Activated effector memory CD4-positive, alpha-beta T cell treated with anti-CD3 and anti-CD28 coated beads, Interleukin-2, amount 50 U/mL, for 16 hours (primary cell): ENCODE measurements around the gene ZNF512.
"Not testable (repeated sequence)": the region's sequence is repeated elsewhere in the genome, so short reads cannot be mapped to it uniquely, and the experiment has no call there.

Experiments
- DNase-seq: peaks from one replicate; pipeline ENCODE4 v3.0.0-alpha.2; 2020

The ZNF512 gene, protein sequence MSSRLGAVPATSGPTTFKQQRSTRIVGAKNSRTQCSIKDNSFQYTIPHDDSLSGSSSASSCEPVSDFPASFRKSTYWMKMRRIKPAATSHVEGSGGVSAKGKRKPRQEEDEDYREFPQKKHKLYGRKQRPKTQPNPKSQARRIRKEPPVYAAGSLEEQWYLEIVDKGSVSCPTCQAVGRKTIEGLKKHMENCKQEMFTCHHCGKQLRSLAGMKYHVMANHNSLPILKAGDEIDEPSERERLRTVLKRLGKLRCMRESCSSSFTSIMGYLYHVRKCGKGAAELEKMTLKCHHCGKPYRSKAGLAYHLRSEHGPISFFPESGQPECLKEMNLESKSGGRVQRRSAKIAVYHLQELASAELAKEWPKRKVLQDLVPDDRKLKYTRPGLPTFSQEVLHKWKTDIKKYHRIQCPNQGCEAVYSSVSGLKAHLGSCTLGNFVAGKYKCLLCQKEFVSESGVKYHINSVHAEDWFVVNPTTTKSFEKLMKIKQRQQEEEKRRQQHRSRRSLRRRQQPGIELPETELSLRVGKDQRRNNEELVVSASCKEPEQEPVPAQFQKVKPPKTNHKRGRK

GRCh38 chr2:27582695-27583389, at the start of gene ZNF512:
Gene ZNF512 (plus strand): TSS chr2:27583042. CDS start chr2:27583113, 71 bp downstream.
- peak; percentile 91 for DNase-seq

DNA sequence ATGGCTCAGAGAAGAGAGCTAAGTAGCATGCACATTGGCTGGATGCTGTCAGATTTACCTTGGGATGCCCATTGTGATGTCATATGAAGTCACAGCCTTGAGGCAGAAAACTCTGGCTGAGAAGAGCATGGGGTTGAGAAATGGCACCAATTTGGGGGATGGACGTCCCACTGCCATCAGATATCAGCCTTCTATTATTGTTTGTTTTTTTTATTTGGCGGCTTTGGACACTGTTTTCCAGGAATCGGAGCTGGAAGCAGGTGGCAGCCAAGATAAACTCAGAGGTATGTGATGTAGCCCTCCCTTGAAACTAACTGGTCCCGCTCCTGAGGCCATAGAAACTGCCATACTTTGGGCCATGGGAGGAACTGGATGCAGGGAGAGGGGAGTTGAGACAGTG, 45.6 kb upstream of the ZNF512 start:
- no peak for DNase-seq

DNA sequence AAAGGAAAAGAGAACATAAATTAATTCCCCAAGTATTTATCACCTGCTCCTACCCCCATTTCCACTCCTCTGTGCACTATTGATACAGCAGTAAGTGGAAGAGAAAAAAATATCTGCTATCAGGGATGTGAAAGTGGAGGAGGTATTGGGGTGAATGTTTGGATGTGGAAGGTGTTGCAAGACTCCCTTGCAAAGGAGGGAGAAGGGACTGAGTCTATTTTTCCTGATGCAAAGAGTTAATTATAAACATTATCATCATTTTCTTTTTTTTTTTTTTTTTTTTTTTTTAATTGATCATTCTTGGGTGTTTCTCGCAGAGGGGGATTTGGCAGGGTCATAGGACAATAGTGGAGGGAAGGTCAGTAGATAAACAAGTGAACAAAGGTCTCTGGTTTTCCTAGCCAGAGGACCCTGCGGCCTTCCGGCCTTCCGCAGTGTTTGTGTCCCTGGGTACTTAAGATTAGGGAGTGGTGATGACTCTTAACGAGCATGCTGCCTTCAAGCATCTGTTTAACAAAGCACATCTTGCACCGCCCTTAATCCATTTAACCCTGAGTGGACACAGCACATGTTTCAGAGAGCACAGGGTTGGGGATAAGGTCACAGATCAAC, 43.9 kb upstream of the ZNF512 start:
- not testable (repeated sequence) for DNase-seq

GRCh38 chr2:27539649-27540048, 43.2 kb upstream of the ZNF512 start:
- not testable (repeated sequence) for DNase-seq

DNA sequence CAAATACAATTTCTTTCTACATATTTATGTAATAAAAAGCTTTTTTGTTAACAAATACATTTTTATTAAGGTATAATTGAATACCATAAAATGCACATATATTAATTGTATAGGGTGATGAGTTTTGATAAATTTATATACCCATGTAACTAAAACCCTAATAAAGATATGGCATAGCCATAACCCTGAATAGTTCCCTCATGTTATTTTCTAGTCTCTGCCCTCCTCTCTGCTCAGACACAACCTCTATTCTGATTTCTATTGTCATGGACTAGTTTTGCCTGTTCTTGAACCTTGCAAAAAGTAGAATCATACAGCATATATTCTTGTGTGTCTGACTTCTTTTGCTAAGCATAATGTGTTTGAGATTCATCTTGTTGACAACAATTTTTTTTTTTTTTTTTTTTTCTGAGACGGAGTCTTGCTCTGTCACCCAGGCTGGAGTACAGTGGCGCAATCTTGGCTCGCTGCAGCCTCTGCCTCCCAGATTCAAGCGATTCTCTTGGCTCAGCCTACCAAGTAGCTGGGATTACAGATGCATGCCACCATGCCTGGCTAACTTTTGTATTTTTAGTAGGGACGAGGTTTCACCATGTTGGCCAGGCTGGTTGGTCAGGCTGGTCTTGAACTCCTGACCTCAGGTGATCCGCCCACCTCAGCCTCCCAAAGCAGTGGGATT, 38.6 kb upstream of the ZNF512 start:
- no peak for DNase-seq

DNA sequence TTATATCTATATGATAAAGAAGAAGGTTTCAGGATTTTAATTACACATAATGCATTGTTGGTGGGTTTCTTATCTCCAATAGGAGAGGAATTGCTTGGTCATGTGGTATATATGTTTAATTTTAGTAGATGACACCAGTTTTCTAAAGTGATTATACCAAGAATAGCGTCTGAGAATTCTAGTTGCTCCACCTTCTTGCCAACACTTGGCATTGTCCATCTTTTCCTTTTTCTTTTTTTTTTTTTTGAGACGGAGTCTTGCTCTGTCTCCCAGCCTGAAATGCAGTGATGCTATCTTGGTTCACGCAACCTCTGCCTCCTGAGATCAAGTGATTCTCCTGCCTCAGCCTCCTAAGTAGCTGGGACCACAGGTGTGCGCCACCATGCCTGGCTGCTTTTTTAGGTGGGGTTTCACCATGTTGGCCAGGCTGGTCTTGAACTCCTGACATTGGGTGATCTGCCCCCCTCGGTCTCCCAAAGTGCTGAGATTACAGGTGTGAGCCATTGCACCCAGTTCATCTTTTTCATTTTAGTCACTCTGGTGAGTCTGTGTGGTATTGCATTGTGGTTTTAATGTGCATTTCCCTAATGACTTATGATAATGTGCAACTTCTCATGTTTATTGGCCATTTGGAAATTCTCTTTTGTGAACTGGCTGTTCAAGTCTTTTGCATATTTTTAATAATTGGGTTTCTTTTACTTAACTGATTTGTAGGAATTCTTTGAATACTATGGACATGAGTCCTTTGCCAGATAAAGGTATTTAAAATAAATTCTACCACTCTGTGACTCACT, 37.3 kb upstream of the ZNF512 start:
- DNase-seq: no peak

DNA sequence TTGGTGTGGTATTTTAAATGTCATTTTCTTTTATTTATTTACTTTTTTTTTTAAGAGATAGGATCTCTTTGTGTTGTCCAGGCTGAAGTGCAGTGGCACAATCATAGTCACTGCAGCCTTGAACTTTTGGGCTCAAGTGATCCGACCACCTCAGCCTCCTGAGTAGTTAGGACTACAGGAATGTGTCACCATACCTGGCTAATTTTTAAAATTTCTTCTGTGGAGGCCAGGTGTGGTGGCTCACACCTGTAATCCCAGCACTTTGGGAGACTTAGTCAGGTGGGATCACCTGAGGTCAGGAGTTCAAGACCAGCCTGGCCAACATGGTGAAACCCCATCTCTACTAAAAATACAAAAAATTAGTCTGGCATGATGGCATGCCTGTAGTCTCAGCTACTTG, 33.5 kb upstream of the ZNF512 start:
- DNase-seq: no peak

- DNase-seq: no peak
Measured at GRCh38 chr2:27551514-27551913, 31.3 kb upstream of the ZNF512 start.

- no peak for DNase-seq
Measured at GRCh38 chr2:27552941-27553340, 29.9 kb upstream of the ZNF512 start.

DNA sequence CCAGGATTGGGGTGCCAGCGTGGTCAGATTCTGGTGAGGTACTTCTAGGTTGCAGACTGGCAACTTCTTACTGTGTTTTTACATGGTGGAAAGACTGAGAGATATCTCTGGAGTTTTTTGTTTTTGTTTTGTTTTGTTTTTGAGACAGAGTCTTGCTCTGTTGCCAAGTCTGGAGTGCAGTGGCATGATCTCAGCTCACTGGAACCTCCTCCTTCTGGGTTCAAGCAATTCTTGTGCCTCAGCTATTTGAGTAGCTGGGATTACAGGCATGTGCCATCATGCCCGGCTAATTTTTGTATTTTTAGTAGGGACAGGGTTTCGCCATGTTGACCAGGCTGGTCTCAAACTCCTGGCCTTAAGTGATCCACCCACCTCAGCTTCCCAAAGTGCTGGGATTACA, 28.4 kb upstream of the ZNF512 start:
- not testable (repeated sequence) for DNase-seq

GRCh38 chr2:27559228-27559627, 23.6 kb upstream of the ZNF512 start:
- DNase-seq: no peak

- DNase-seq: no peak
Measured at GRCh38 chr2:27561060-27561459, 21.8 kb upstream of the ZNF512 start.

DNA sequence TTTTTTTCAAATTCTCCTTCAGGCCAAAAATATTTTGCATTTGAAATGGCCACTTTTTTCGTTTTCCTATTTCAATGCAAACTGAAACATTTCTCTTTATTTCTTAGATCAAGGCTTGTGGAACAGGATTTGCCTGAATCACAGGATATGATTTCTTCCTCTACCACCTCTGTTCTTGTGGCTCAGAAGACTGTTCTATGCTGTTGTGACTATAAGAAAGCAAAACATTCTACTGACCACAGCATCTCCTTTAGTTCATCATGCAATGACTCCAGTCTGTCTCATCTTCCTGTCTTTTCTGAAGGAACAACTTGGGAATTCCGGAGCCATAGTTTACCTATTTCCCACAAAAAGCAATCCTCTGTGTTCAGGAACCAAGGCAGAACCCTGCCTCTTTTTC, 16.2 kb upstream of the ZNF512 start:
- DNase-seq: no peak

GRCh38 chr2:27569398-27569797, 13.4 kb upstream of the ZNF512 start:
- DNase-seq: no peak

- DNase-seq: no peak
Measured at GRCh38 chr2:27571197-27571596, 11.6 kb upstream of the ZNF512 start.

GRCh38 chr2:27571681-27572080, 11.2 kb upstream of the ZNF512 start:
- DNase-seq: no peak

- no peak for DNase-seq
Measured at GRCh38 chr2:27572439-27572838, 10.4 kb upstream of the ZNF512 start.

- DNase-seq: no peak
Measured at GRCh38 chr2:27572998-27573429, 9.8 kb upstream of the ZNF512 start.

- no peak for DNase-seq
Measured at GRCh38 chr2:27573452-27573851, 9.4 kb upstream of the ZNF512 start.

- DNase-seq: peak; percentile 64
Measured at GRCh38 chr2:27581417-27582128, 1.3 kb upstream of the ZNF512 start.

- DNase-seq: peak; percentile 67
Measured at GRCh38 chr2:27582129-27582694, 630 bp upstream of the ZNF512 start.
